B cell (primary cell): ENCODE data around the gene EPHA7.

Source experiments
- EZH2 ChIP-seq: IDR thresholded peaks from 2 replicates; pipeline ENCODE4 v1.6.1; 2012; ENCODE audit warnings: borderline replicate concordance, low read depth, mild to moderate bottlenecking, moderate library complexity, low read length; ENCODE audit not compliant: insufficient read depth, poor library complexity, severe bottlenecking
- TF ChIP-seq, protein P1 (sequence below): fragments of 200-600 bp; IDR thresholded peaks from one replicate; pipeline ENCODE4 v1.8.0; 2022; ENCODE audit warnings: antibody characterized with exemption, mild to moderate bottlenecking

DNA sequence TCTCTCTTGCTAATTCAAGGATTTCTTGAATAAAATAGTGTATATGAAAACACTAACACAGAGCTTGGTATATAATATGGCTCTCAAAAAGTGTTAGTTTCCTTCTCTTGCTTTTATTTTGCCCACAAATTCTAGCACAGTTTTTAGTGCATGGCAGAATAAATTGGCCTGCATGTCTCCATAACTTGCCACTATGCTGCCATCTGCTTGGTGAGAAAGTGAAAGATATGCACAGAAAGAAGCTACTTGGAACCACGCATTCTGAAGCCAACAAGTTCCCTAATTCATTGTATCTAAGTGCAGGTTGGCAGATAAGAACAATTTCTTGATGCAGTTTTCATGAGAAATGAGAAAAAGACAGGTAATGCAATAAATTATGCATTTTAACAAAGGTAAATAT, 101.2 kb downstream of the EPHA7 start:
- TF ChIP-seq, protein P1, sequence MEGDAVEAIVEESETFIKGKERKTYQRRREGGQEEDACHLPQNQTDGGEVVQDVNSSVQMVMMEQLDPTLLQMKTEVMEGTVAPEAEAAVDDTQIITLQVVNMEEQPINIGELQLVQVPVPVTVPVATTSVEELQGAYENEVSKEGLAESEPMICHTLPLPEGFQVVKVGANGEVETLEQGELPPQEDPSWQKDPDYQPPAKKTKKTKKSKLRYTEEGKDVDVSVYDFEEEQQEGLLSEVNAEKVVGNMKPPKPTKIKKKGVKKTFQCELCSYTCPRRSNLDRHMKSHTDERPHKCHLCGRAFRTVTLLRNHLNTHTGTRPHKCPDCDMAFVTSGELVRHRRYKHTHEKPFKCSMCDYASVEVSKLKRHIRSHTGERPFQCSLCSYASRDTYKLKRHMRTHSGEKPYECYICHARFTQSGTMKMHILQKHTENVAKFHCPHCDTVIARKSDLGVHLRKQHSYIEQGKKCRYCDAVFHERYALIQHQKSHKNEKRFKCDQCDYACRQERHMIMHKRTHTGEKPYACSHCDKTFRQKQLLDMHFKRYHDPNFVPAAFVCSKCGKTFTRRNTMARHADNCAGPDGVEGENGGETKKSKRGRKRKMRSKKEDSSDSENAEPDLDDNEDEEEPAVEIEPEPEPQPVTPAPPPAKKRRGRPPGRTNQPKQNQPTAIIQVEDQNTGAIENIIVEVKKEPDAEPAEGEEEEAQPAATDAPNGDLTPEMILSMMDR: no peak
- no peak for TF ChIP-seq EZH2
